ENCODE results near the gene MGLL.

MGLL gene

GRCh38 chr3:127772827-127773751, 49.2 kb downstream of the MGLL start:
- no peak for DNase-seq (ENCODE audit: low read depth)

- DNase-seq (ENCODE audit: low read depth) = no peak
These were observed 50.0 kb downstream of the MGLL start for GRCh38 chr3:127772273-127772672.

GRCh38 chr3:127771746-127772145, 50.6 kb downstream of the MGLL start:
- no peak for DNase-seq (ENCODE audit: low read depth)

- DNase-seq (ENCODE audit: low read depth) = no peak
These were observed 51.5 kb downstream of the MGLL start for GRCh38 chr3:127770671-127771355.

- DNase-seq (ENCODE audit: low read depth) = no peak
These were observed 52.8 kb downstream of the MGLL start for GRCh38 chr3:127769284-127770081.

- no peak for DNase-seq (ENCODE audit: low read depth)
These were observed 53.8 kb downstream of the MGLL start for GRCh38 chr3:127768346-127769008.

GRCh38 chr3:127767126-127767525, 55.2 kb downstream of the MGLL start:
- DNase-seq (ENCODE audit: low read depth) = no peak

- no peak for DNase-seq (ENCODE audit: low read depth)
These were observed 56.6 kb downstream of the MGLL start for GRCh38 chr3:127765735-127766134.

- DNase-seq (ENCODE audit: low read depth) = no peak
These were observed 57.4 kb downstream of the MGLL start for GRCh38 chr3:127764841-127765362.

GRCh38 chr3:127764301-127764700, 58.0 kb downstream of the MGLL start:
- no peak for DNase-seq (ENCODE audit: low read depth)

- DNase-seq (ENCODE audit: low read depth) = no peak
These were observed 58.5 kb downstream of the MGLL start for GRCh38 chr3:127763816-127764215.

- no peak for DNase-seq (ENCODE audit: low read depth)
These were observed 59.0 kb downstream of the MGLL start for GRCh38 chr3:127763337-127763736.

GRCh38 chr3:127762787-127763105, 59.6 kb downstream of the MGLL start:
- DNase-seq (ENCODE audit: low read depth) = no peak

- no peak for DNase-seq (ENCODE audit: low read depth)
These were observed 60.1 kb downstream of the MGLL start for GRCh38 chr3:127762077-127762786.

- DNase-seq (ENCODE audit: low read depth) = no peak
These were observed 60.9 kb downstream of the MGLL start for GRCh38 chr3:127761441-127761801.

- DNase-seq (ENCODE audit: low read depth) = no peak
These were observed 61.4 kb downstream of the MGLL start for GRCh38 chr3:127760791-127761440.

- DNase-seq (ENCODE audit: low read depth) = no peak
These were observed 62.0 kb downstream of the MGLL start for GRCh38 chr3:127760361-127760760.

GRCh38 chr3:127759826-127760225, 62.5 kb downstream of the MGLL start:
- no peak for DNase-seq (ENCODE audit: low read depth)

GRCh38 chr3:127758013-127758412, 64.3 kb downstream of the MGLL start:
- DNase-seq (ENCODE audit: low read depth) = no peak

- no peak for DNase-seq (ENCODE audit: low read depth)
These were observed 67.0 kb downstream of the MGLL start for GRCh38 chr3:127755305-127755681.

All from stimulated activated CD8-positive, alpha-beta memory T cell treated with anti-CD3 and anti-CD28 coated beads, Interleukin-15, amount 100 ng/mL, for 24 hours (primary cell).